GM12878 (cell line): ENCODE measurements around the gene SACS. TPM values are rescaled to one million over a fixed set of nuclear protein-coding genes. Genes with fewer than 3 reads are reported as not detected.

Experiments used
- ATAC-seq: fragments of 200-7000 bp; cut with Tn5 transposase; 3 replicates; pipeline ENCODE4 v1.9.1; 2020; ENCODE audit warnings: mild to moderate bottlenecking, moderate library complexity
- BruUV-seq: library from RNA; stranded (reverse); fragments of 400-500 nt; replicated peaks from 2 replicates; lab custom pipeline; 2021; lab: Mats Ljungman, UMichigan
- CTCF ChIA-PET: fragments of 300-600 bp; sonication (Branson Sonifier 250); formaldehyde crosslinking; extraction: SDS; loops from one replicate; lab custom pipeline; 2021; ENCODE audit warnings: inconsistent platforms; lab: Yijun Ruan, JAX
- POLR2A ChIA-PET: fragments of 350-600 bp; formaldehyde crosslinking; extraction: SDS; loops from one replicate; lab custom pipeline; 2021; ENCODE audit warnings: inconsistent platforms; lab: Charles Lee
- RAD21 ChIA-PET: fragments of 300-600 bp; sonication (Branson Sonifier 250); formaldehyde crosslinking; loops from one replicate; lab custom pipeline; 2023; ENCODE audit warnings: antibody characterized with exemption; ENCODE audit not compliant: unreplicated experiment; lab: Charles Lee
- SMC1A ChIA-PET: fragments of 300-600 bp; sonication (Branson Sonifier 250); formaldehyde crosslinking; loops from one replicate; lab custom pipeline; 2023; ENCODE audit not compliant: unreplicated experiment, uncharacterized antibody; lab: Charles Lee
- DNase-seq: peaks from one replicate; pipeline ENCODE4 v3.0.0-alpha.2; 2011; ENCODE audit warnings: low read depth, low spot score
- FAIRE-seq: peaks from 3 replicates; lab custom pipeline; 2011; peaks lifted over from hg19 to GRCh38; lab: Jason Lieb, UNC
- H2AFZ ChIP-seq: 2 replicates; pipeline ENCODE4 v1.6.0; 2011; ENCODE audit warnings: low read depth, low read length, control low read depth; ENCODE audit not compliant: control insufficient read depth
- H3K27ac ChIP-seq: 2 replicates; pipeline ENCODE4 v1.5.1; 2011; ENCODE audit warnings: control low read depth; ENCODE audit not compliant: control insufficient read depth, insufficient read depth
- H3K27me3 ChIP-seq, 2 experiments: replicated peaks in 1 of 2; 2 replicates each; pipeline versions ENCODE4 v1.6.0 to v1.6.1; 2011; ENCODE audit warnings: low read length in 1 of 2; ENCODE audit not compliant: control insufficient read depth in 2 of 2, insufficient read depth in 2 of 2
- H3K36me3 ChIP-seq, 2 experiments: 2 replicates each; pipeline ENCODE4 v1.5.1; 2011; ENCODE audit warnings: low read length in 1 of 2; ENCODE audit not compliant: control insufficient read depth in 2 of 2, insufficient read depth in 2 of 2
- H3K4me1 ChIP-seq: 2 replicates; pipeline ENCODE4 v1.6.1; 2011; ENCODE audit warnings: mild to moderate bottlenecking, low read length, moderate library complexity, mixed read lengths; ENCODE audit not compliant: control insufficient read depth, insufficient read depth
- H3K4me2 ChIP-seq: 2 replicates; pipeline ENCODE4 v1.6.0; 2011; ENCODE audit warnings: control low read depth; ENCODE audit not compliant: control insufficient read depth, insufficient read depth
- H3K4me3 ChIP-seq: fragments of 200-600 bp; sonication (generic); 2 replicates; pipeline ENCODE4 v1.5.1; 2016
- H3K79me2 ChIP-seq: 2 replicates; pipeline ENCODE4 v1.6.0; 2011; ENCODE audit warnings: low read length; ENCODE audit not compliant: control insufficient read depth, insufficient read depth
- H3K9ac ChIP-seq: 2 replicates; pipeline ENCODE4 v1.8.0; 2011; ENCODE audit warnings: low read length, control low read depth, mixed read lengths; ENCODE audit not compliant: control insufficient read depth, insufficient read depth
- H3K9me3 ChIP-seq: replicated peaks from 3 replicates; pipeline ENCODE4 v1.5.1; 2011; ENCODE audit warnings: mild to moderate bottlenecking, low read length; ENCODE audit not compliant: control insufficient read depth, insufficient read depth
- H4K20me1 ChIP-seq: 2 replicates; pipeline ENCODE4 v1.6.0; 2011; ENCODE audit not compliant: control insufficient read depth, insufficient read depth
- BCL11A ChIP-seq: IDR thresholded peaks from 2 replicates; pipeline ENCODE4 v1.6.1; 2011; ENCODE audit warnings: low read depth, low read length
- BRCA1 ChIP-seq: IDR thresholded peaks from 2 replicates; pipeline ENCODE4 v1.6.1; 2011; ENCODE audit warnings: low read depth, low read length, improper control_type of control experiment
- CEBPB ChIP-seq, 2 experiments: fragments of 150-350 bp in 1 of 2; IDR thresholded peaks; 2 replicates each; pipeline ENCODE4 v1.6.1; 2012 to 2014; ENCODE audit warnings: low read depth in 2 of 2, low read length in 2 of 2, borderline replicate concordance in 1 of 2, inconsistent platforms in 1 of 2
- ETV6 ChIP-seq, 2 experiments: fragments of 450-650 bp in 1 of 2; IDR thresholded peaks in 1 of 2; conservative IDR thresholded peaks in 1 of 2; 2 replicates each; pipeline ENCODE4 v1.6.1; 2014; ENCODE audit warnings: antibody characterized with exemption in 1 of 2, borderline replicate concordance in 1 of 2, low read depth in 1 of 2, mild to moderate bottlenecking in 1 of 2, moderate library complexity in 1 of 2
- IKZF2 ChIP-seq, 2 experiments: fragments of 450-650 bp; IDR thresholded peaks; 2 replicates each; pipeline ENCODE4 v1.6.1; 2017; ENCODE audit warnings: mild to moderate bottlenecking in 2 of 2, moderate library complexity in 2 of 2
- JUND ChIP-seq: IDR thresholded peaks from 2 replicates; pipeline ENCODE4 v1.6.1; 2012; ENCODE audit warnings: low read depth, mild to moderate bottlenecking, low read length, improper control_type of control experiment, moderate library complexity
- POLR2AphosphoS2 ChIP-seq: IDR thresholded peaks from 2 replicates; pipeline ENCODE4 v1.6.1; 2011; ENCODE audit warnings: low read depth, mild to moderate bottlenecking, low read length, improper control_type of control experiment, moderate library complexity
- SMAD1 ChIP-seq: fragments of 450-650 bp; IDR thresholded peaks from 2 replicates; pipeline ENCODE4 v1.6.1; 2018; ENCODE audit warnings: mild to moderate bottlenecking, low read depth; ENCODE audit not compliant: partially characterized antibody
- SPI1 ChIP-seq: IDR thresholded peaks from 2 replicates; pipeline ENCODE4 v1.6.1; 2011; ENCODE audit warnings: low read depth, mild to moderate bottlenecking, low read length, moderate library complexity, borderline replicate concordance; ENCODE audit not compliant: insufficient read depth
- ZBED1 ChIP-seq: IDR thresholded peaks from 2 replicates; pipeline ENCODE4 v1.6.1; 2016; ENCODE audit warnings: borderline replicate concordance
- ZNF217 ChIP-seq: fragments of 450-650 bp; IDR thresholded peaks from 2 replicates; pipeline ENCODE4 v1.6.1; 2017; ENCODE audit warnings: antibody characterized with exemption, mild to moderate bottlenecking
- WGBS: methylation state at CpG from one replicate; pipeline ENCODE4 v1.1.6; 2016; ENCODE audit warnings: low lambda C conversion rate; ENCODE audit not compliant: insufficient replicate concordance, insufficient coverage; ENCODE audit errors: missing lambda C conversion rate; 5-methylcytosine and 5-hydroxymethylcytosine counted together
- in situ Hi-C: fragments of 300-500 bp; cut with MboI; formaldehyde crosslinking; loops from 9 replicates; pipeline ENCODE4 v1.14.3; 2018; ENCODE audit warnings: mixed read lengths
- intact Hi-C: fragments of 100-400 bp; cut with micrococcal nuclease; formaldehyde crosslinking; loops from one replicate; pipeline ENCODE4 v1.14.2; 2022; ENCODE audit not compliant: unreplicated experiment
- polyA plus RNA-seq, 11 experiments: library from polyadenylated mRNA; depleted of rRNA in 4 of 11; unstranded in 6 of 11; stranded (reverse) in 5 of 11; fragments of >200 nt; fragmentation: Nextera tagmentation in 4 of 11; fragmentation: Illumina TruSeq in 1 of 11; extraction: Ambion mirVana in 4 of 11; extraction: Trizol in 1 of 11; gene quantifications; 1 replicate in 1 of 11; 2 replicates in 10 of 11; pipeline versions ENCODE4 v1.2.1 to v1.2.3, GENCODE V29; 2011 to 2016; ENCODE audit warnings: inconsistent platforms in 2 of 11, missing spikeins in 2 of 11, low read depth in 1 of 11
- total RNA-seq, 4 experiments: library from RNA; depleted of rRNA in 3 of 4; stranded (reverse); fragments of >200 nt in 3 of 4; fragmentation: Illumina TruSeq in 1 of 4; extraction: Trizol in 1 of 4; gene quantifications; 2 replicates each; pipeline versions ENCODE4 v1.2.1 to v1.2.3, GENCODE V29; 2013 to 2021
- TF ChIP-seq, protein P1 (sequence below): fragments of 450-650 bp; conservative IDR thresholded peaks from 2 replicates; pipeline ENCODE4 v1.6.1; 2017; ENCODE audit warnings: mild to moderate bottlenecking, moderate library complexity

Gene SACS
- total and polyA plus RNA-seq, 10 of the 15 experiments (the other 5 are each of a cell fraction or from before 2014, with no cell fraction given), result 9.9 to 74.9 (median 22.1) TPM

- Histone ChIP-seq H3K36me3 (peaks cover 3 to 30% of the 10 kb centered on the region in 2 experiments), H3K79me2 (no peaks in the 10 kb centered on the region), H3K27me3 (no peaks in the 10 kb centered on the region), H3K4me2 (no peak overlapping the region), H4K20me1 (no peaks in the 10 kb centered on the region), H3K4me3 (no peak overlapping the region), H3K9ac (no peak overlapping the region), H3K4me1 (0 out of 2 replicates have a peak, but pooled peaks cover 4% of the 10 kb centered on the region), H3K9me3 (no peaks in the 10 kb centered on the region; the same call in 1 of the 3 replicates), H2AFZ (no peak overlapping the region), H3K27ac (no peak overlapping the region)
- intact Hi-C loops (no loop called here), in situ Hi-C loops (no loop called here)
- SMC1A ChIA-PET, result interaction anchor here (1.2 to 1.4 kb wide), 3 partner anchors 12 to 28 kb away, joined by 3 to 4 read pairs (median 4); no protein-coding TSS in a partner anchor
- DNase-seq (no peak), FAIRE-seq (no peak), ATAC-seq (no peak)
- TF ChIP-seq BCL11A (no peak), ZNF217 (no peak), IKZF2 (IDR thresholded peaks at IDR 0.05) (no peak), JUND (no peak), CEBPB (IDR thresholded peaks at IDR 0.05; ENCODE audit: borderline replicate concordance in 1 of 2, low read depth in 2 of 2, low read length in 2 of 2) (no peak), SMAD1 (no peak), SPI1 (no peak), POLR2AphosphoS2 (no peak), ZBED1 (no peak), ETV6 (conservative IDR thresholded peaks at IDR 0.05 in 1 of 2, IDR thresholded peaks at IDR 0.05 in 1 of 2; ENCODE audit: borderline replicate concordance in 1 of 2, low read depth in 1 of 2) (no peak), BRCA1 (no peak)
- TF ChIP-seq, protein P1, sequence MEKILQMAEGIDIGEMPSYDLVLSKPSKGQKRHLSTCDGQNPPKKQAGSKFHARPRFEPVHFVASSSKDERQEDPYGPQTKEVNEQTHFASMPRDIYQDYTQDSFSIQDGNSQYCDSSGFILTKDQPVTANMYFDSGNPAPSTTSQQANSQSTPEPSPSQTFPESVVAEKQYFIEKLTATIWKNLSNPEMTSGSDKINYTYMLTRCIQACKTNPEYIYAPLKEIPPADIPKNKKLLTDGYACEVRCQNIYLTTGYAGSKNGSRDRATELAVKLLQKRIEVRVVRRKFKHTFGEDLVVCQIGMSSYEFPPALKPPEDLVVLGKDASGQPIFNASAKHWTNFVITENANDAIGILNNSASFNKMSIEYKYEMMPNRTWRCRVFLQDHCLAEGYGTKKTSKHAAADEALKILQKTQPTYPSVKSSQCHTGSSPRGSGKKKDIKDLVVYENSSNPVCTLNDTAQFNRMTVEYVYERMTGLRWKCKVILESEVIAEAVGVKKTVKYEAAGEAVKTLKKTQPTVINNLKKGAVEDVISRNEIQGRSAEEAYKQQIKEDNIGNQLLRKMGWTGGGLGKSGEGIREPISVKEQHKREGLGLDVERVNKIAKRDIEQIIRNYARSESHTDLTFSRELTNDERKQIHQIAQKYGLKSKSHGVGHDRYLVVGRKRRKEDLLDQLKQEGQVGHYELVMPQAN, result no peak
- CTCF ChIA-PET, result interaction anchor here (1.4 to 1.6 kb wide), 2 partner anchors 11 to 16 kb away, joined by 4 to 6 read pairs; no protein-coding TSS in a partner anchor
- POLR2A ChIA-PET, result no interaction called here
- RAD21 ChIA-PET, result no interaction called here
- BruUV-seq, result no TSS peak
- 98% methylated on average over 4 of the region's 4 CpGs for WGBS
Measured at GRCh38 chr13:23349161-23349897, 84.2 kb downstream of the SACS start.
